Natural killer cell (primary cell): ENCODE data around the gene FRK. TPM values are rescaled to one million over a fixed set of nuclear protein-coding genes. Genes with fewer than 3 reads are reported as not detected.

Experiments used
- ATAC-seq, 3 donors: fragments of 150-1000 bp in 2 of 3; fragments of 200-7000 bp in 1 of 3; cut with Tn5 transposase; 1 replicate in 1 of 3; 2 replicates in 2 of 3; pipeline ENCODE4 v1.10.0; 2021; ENCODE audit warnings: mild to moderate bottlenecking in 2 of 3, moderate library complexity in 2 of 3
- DNase-seq, 2 donors: peaks; one replicate each; pipeline versions ENCODE4 v3.0.0 to v3.0.0-alpha.2; 2013 to 2021; ENCODE audit warnings: mixed read lengths in 1 of 2
- H3K27ac ChIP-seq: one replicate; pipeline ENCODE4 v1.5.1; 2013; ENCODE audit warnings: mild to moderate bottlenecking, low read length
- H3K27me3 ChIP-seq: one replicate; pipeline ENCODE4 v1.6.1; 2013; ENCODE audit warnings: low read length; ENCODE audit not compliant: control insufficient read depth, insufficient read depth
- H3K36me3 ChIP-seq: one replicate; pipeline ENCODE4 v1.6.1; 2013; ENCODE audit warnings: low read length; ENCODE audit not compliant: control insufficient read depth, insufficient read depth
- H3K4me1 ChIP-seq: one replicate; pipeline ENCODE4 v1.6.1; 2013; ENCODE audit warnings: low read length; ENCODE audit not compliant: control insufficient read depth, insufficient read depth
- H3K4me3 ChIP-seq: one replicate; pipeline ENCODE4 v1.5.1; 2013; ENCODE audit warnings: low read length
- H3K9me3 ChIP-seq: one replicate; pipeline ENCODE4 v1.6.1; 2013; ENCODE audit warnings: low read length; ENCODE audit not compliant: control insufficient read depth, insufficient read depth
- H3K27ac Mint-ChIP-seq, 2 donors: one replicate each; pipeline ENCODE4 v1.8.0; 2022; ENCODE audit warnings: mild to moderate bottlenecking in 2 of 2, mixed read lengths in 2 of 2, moderate library complexity in 1 of 2
- H3K27me3 Mint-ChIP-seq, 2 donors: one replicate each; pipeline ENCODE4 v1.8.0; 2022; ENCODE audit warnings: low read depth in 2 of 2, mixed read lengths in 2 of 2
- H3K36me3 Mint-ChIP-seq: one replicate; pipeline ENCODE4 v1.8.0; 2022; ENCODE audit warnings: mixed read lengths
- H3K4me1 Mint-ChIP-seq, 2 donors: one replicate each; pipeline ENCODE4 v1.8.0; 2022; ENCODE audit warnings: mixed read lengths in 2 of 2
- H3K4me3 Mint-ChIP-seq: one replicate; pipeline ENCODE4 v1.8.0; 2022; ENCODE audit warnings: mild to moderate bottlenecking, moderate library complexity, mixed read lengths
- H3K9me3 Mint-ChIP-seq, 2 donors: one replicate each; pipeline ENCODE4 v1.8.0; 2022; ENCODE audit warnings: mixed read lengths in 2 of 2
- CTCF ChIP-seq: fragments of 200-600 bp; IDR thresholded peaks from one replicate; pipeline ENCODE4 v1.8.0; 2022; ENCODE audit warnings: antibody characterized with exemption
- WGBS: methylation state at CpG from one replicate; pipeline ENCODE4 v1.1.7; 2013; ENCODE audit warnings: missing lambda C conversion rate; ENCODE audit not compliant: insufficient coverage; 5-methylcytosine and 5-hydroxymethylcytosine counted together
- intact Hi-C: fragments of 100-400 bp; cut with micrococcal nuclease; formaldehyde crosslinking; loops from one replicate; pipeline ENCODE4 v1.14.2; 2022
- total RNA-seq, 4 donors: library from RNA; stranded (reverse); fragments of 120-200 nt in 1 of 4; gene quantifications; one replicate each; pipeline versions ENCODE4 v1.2.3 to v1.2.4, GENCODE V29; 2013 to 2022

Gene FRK
- total RNA-seq, 3 donors from 2014 or later (not counting 1 experiment from before 2014, with no cell fraction given) = not detected

GRCh38 chr6:116022841-116023445, 37.7 kb downstream of the FRK start:
- WGBS = 75% methylated on average over 1 of the region's 2 CpGs
- H3K27ac ChIP-seq = no peak overlapping the region
- ATAC-seq (no peak), DNase-seq (no peak)
- H3K4me1 ChIP-seq = no peaks in the 10 kb centered on the region
- H3K27me3 ChIP-seq = no peaks in the 10 kb centered on the region
- no peak overlapping the region for H3K4me3 ChIP-seq
- H3K9me3 ChIP-seq = no peaks in the 10 kb centered on the region
- no peak for TF ChIP-seq CTCF
- Mint-ChIP-seq H3K9me3 (no peaks in the 10 kb centered on the region), H3K4me1 (no peaks in the 10 kb centered on the region), H3K27ac (no peak overlapping the region), H3K4me3 (no peak overlapping the region), H3K36me3 (no peaks in the 10 kb centered on the region), H3K27me3 (peaks cover 0 to 2% of the 10 kb centered on the region in 2 donors)
- intact Hi-C loops = no loop called here
- no peaks in the 10 kb centered on the region for H3K36me3 ChIP-seq

GRCh38 chr6:116020738-116021137, 40.0 kb downstream of the FRK start:
- Histone ChIP-seq H3K4me3 (no peak overlapping the region), H3K27ac (no peak overlapping the region), H3K36me3 (no peaks in the 10 kb centered on the region), H3K9me3 (no peaks in the 10 kb centered on the region), H3K27me3 (no peaks in the 10 kb centered on the region), H3K4me1 (no peaks in the 10 kb centered on the region)
- H3K9me3 Mint-ChIP-seq = no peaks in the 10 kb centered on the region
- no peaks in the 10 kb centered on the region for H3K4me1 Mint-ChIP-seq
- DNase-seq (no peak), ATAC-seq (no peak)
- TF ChIP-seq CTCF = no peak
- intact Hi-C loops = no loop called here
- peaks cover 0 to 4% of the 10 kb centered on the region in 2 donors for H3K27me3 Mint-ChIP-seq
- H3K27ac Mint-ChIP-seq = no peak overlapping the region
- no peaks in the 10 kb centered on the region for H3K36me3 Mint-ChIP-seq
- no peak overlapping the region for H3K4me3 Mint-ChIP-seq

DNA sequence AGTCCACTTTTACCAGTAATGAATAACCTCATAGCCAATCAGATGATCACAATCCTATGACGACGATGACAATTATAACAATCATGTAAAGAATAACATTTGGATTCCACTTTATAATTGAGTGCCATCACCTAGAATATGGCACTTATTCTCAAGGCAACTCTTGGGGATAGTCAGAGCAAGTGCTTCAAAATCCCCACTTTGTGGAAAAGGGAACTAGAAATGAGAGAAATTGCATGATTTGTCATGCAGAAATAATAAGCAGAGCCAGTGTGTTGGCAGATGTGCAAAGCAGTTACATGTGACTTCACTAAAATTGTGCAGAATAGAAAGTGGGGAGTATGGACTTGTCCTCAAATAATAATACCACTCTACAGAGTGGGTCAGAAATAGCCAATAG, 41.3 kb downstream of the FRK start:
- 95% methylated on average over 2 of the region's 2 CpGs for WGBS
- Histone ChIP-seq H3K4me3 (no peak overlapping the region), H3K9me3 (no peaks in the 10 kb centered on the region), H3K27me3 (no peaks in the 10 kb centered on the region), H3K36me3 (no peaks in the 10 kb centered on the region), H3K27ac (no peak overlapping the region), H3K4me1 (no peaks in the 10 kb centered on the region)
- H3K27ac Mint-ChIP-seq = no peak overlapping the region
- no peaks in the 10 kb centered on the region for H3K36me3 Mint-ChIP-seq
- H3K9me3 Mint-ChIP-seq = no peaks in the 10 kb centered on the region
- DNase-seq (no peak), ATAC-seq (no peak)
- H3K4me1 Mint-ChIP-seq = no peaks in the 10 kb centered on the region
- intact Hi-C loops = no loop called here
- H3K27me3 Mint-ChIP-seq = peaks cover 3 to 4% of the 10 kb centered on the region in 2 donors
- no peak for TF ChIP-seq CTCF
- no peak overlapping the region for H3K4me3 Mint-ChIP-seq

GRCh38 chr6:116018976-116019375, 41.7 kb downstream of the FRK start:
- intact Hi-C loops = no loop called here
- Histone ChIP-seq H3K27me3 (no peaks in the 10 kb centered on the region), H3K9me3 (no peaks in the 10 kb centered on the region), H3K4me1 (no peaks in the 10 kb centered on the region), H3K27ac (no peak overlapping the region), H3K4me3 (no peak overlapping the region), H3K36me3 (no peaks in the 10 kb centered on the region)
- no peak for DNase-seq
- peaks cover 4 to 8% of the 10 kb centered on the region in 2 donors for H3K27me3 Mint-ChIP-seq
- no peaks in the 10 kb centered on the region for H3K9me3 Mint-ChIP-seq
- H3K4me3 Mint-ChIP-seq = no peak overlapping the region
- H3K4me1 Mint-ChIP-seq = no peaks in the 10 kb centered on the region
- H3K36me3 Mint-ChIP-seq = no peaks in the 10 kb centered on the region
- H3K27ac Mint-ChIP-seq = no peak overlapping the region
- TF ChIP-seq CTCF = no peak
- no CpG with 5 or more reads among the region's 1 CpG for WGBS
- no peak for ATAC-seq
